SU-DHL-6 (cell line): ENCODE results near the gene CMTM7.

ENCODE experiments used
- H2AFZ ChIP-seq: fragments of 200-600 bp; sonication (generic); 2 replicates; pipeline ENCODE4 v1.6.1; 2014; ENCODE audit warnings: low read depth, mild to moderate bottlenecking, moderate library complexity, mixed read lengths, antibody characterized with exemption, low read length; ENCODE audit not compliant: severe bottlenecking
- H3F3A ChIP-seq: fragments of 200-600 bp; shearing (Covaris generic); 2 replicates; pipeline ENCODE4 v1.6.0; 2016; ENCODE audit warnings: antibody characterized with exemption, mild to moderate bottlenecking; ENCODE audit not compliant: insufficient read depth
- H3K27ac ChIP-seq: fragments of 200-600 bp; sonication (generic); 2 replicates; pipeline ENCODE4 v1.5.1; 2016; ENCODE audit warnings: low read depth, mild to moderate bottlenecking, low read length, moderate library complexity, mixed read lengths
- H3K27me3 ChIP-seq: fragments of 200-600 bp; sonication (generic), shearing (Covaris generic); 2 replicates; pipeline ENCODE4 v1.6.0; 2014; ENCODE audit warnings: mild to moderate bottlenecking, low read length
- H3K36me3 ChIP-seq: fragments of 200-600 bp; sonication (generic); 2 replicates; pipeline ENCODE4 v1.6.1; 2014; ENCODE audit warnings: mild to moderate bottlenecking, low read length, mixed read lengths
- H3K4me2 ChIP-seq: fragments of 300-600, 200-600 bp; shearing (Covaris generic), sonication (generic); 2 replicates; pipeline ENCODE4 v1.6.0; 2014; ENCODE audit warnings: low read length, low read depth, mild to moderate bottlenecking; ENCODE audit not compliant: poor library complexity, severe bottlenecking
- H3K4me3 ChIP-seq: fragments of 200-600 bp; sonication (generic); 2 replicates; pipeline ENCODE4 v1.5.1; 2014; ENCODE audit warnings: antibody characterized with exemption, low read length, mild to moderate bottlenecking, mixed read lengths; ENCODE audit not compliant: insufficient read depth, poor library complexity, severe bottlenecking
- H3K79me2 ChIP-seq: fragments of 200-600 bp; sonication (generic); 2 replicates; pipeline ENCODE4 v1.6.1; 2014; ENCODE audit warnings: mild to moderate bottlenecking, low read length, moderate library complexity; ENCODE audit not compliant: insufficient read depth
- H3K9ac ChIP-seq: fragments of 200-600 bp; sonication (generic); 2 replicates; pipeline ENCODE4 v1.7.0; 2014; ENCODE audit warnings: mild to moderate bottlenecking, low read length
- H3K9me2 ChIP-seq: fragments of 200-600 bp; sonication (generic); replicated peaks from 2 replicates; pipeline ENCODE4 v1.6.1; 2014; ENCODE audit warnings: low read length; ENCODE audit not compliant: insufficient read depth
- H3K9me3 ChIP-seq: fragments of 200-600 bp; sonication (generic); 2 replicates; pipeline ENCODE4 v1.6.1; 2014; ENCODE audit warnings: low read length, mixed read lengths; ENCODE audit not compliant: insufficient read depth
- H4K20me1 ChIP-seq: fragments of 200-600 bp; sonication (generic); 2 replicates; pipeline ENCODE4 v1.6.1; 2014; ENCODE audit warnings: low read depth, mild to moderate bottlenecking, antibody characterized with exemption, low read length, moderate library complexity, mixed read lengths
- CTCF ChIP-seq: fragments of 200-600 bp; sonication (generic); IDR thresholded peaks from one replicate; pipeline ENCODE4 v1.5.1; 2017; ENCODE audit warnings: antibody characterized with exemption, mild to moderate bottlenecking, low read length, moderate library complexity; ENCODE audit not compliant: insufficient read depth, poor library complexity, severe bottlenecking
- EZH2phosphoT487 ChIP-seq: fragments of 200-600 bp; sonication (generic), shearing (Covaris generic); conservative IDR thresholded peaks from 2 replicates; pipeline ENCODE4 v1.6.1; 2018; ENCODE audit warnings: mild to moderate bottlenecking, antibody characterized with exemption, low read length, moderate library complexity, mixed read lengths

CMTM7 gene

GRCh38 chr3:32487781-32488473 is 96.3 kb downstream of the CMTM7 start:
- Histone ChIP-seq H3K79me2 (no peaks in the 10 kb centered on the region), H3K4me2 (no peak overlapping the region), H3F3A (peaks cover 15% of the 10 kb centered on the region; the same call in 1 of the 2 replicates), H3K27me3 (no peaks in the 10 kb centered on the region), H3K9ac (no peak overlapping the region), H3K27ac (no peak overlapping the region), H4K20me1 (no peaks in the 10 kb centered on the region), H3K4me3 (no peak overlapping the region), H3K9me3 (no peaks in the 10 kb centered on the region), H3K36me3 (peaks cover 17% of the 10 kb centered on the region; the same call in 1 of the 2 replicates), H2AFZ (no peak overlapping the region), H3K9me2 (no peaks in the 10 kb centered on the region)
- no peak for TF ChIP-seq EZH2phosphoT487
- TF ChIP-seq CTCF = no peak

GRCh38 chr3:32488474-32489008 is 96.9 kb downstream of the CMTM7 start:
- H3K27ac ChIP-seq = no peak overlapping the region
- H4K20me1 ChIP-seq = no peaks in the 10 kb centered on the region
- no peak overlapping the region for H3K4me2 ChIP-seq
- TF ChIP-seq CTCF = no peak
- no peak for TF ChIP-seq EZH2phosphoT487
- no peaks in the 10 kb centered on the region for H3K9me2 ChIP-seq
- H3K9ac ChIP-seq = no peak overlapping the region
- H3K36me3 ChIP-seq = peaks cover 14% of the 10 kb centered on the region; the same call in 1 of the 2 replicates
- no peak overlapping the region for H2AFZ ChIP-seq
- H3K27me3 ChIP-seq = no peaks in the 10 kb centered on the region
- H3K4me3 ChIP-seq = no peak overlapping the region
- H3K79me2 ChIP-seq = 0 out of 2 replicates have a peak, but pooled peaks cover 3% of the 10 kb centered on the region
- peaks cover 10% of the 10 kb centered on the region; the same call in 1 of the 2 replicates for H3F3A ChIP-seq
- H3K9me3 ChIP-seq = no peaks in the 10 kb centered on the region

GRCh38 chr3:32492684-32493436 is 101.2 kb downstream of the CMTM7 start:
- H3F3A ChIP-seq = 0 out of 2 replicates have a peak, but pooled peaks cover under 1% of the 10 kb centered on the region
- no peaks in the 10 kb centered on the region for H3K27me3 ChIP-seq
- H2AFZ ChIP-seq = no peak overlapping the region
- peaks cover 2% of the 10 kb centered on the region; the same call in 1 of the 2 replicates for H3K36me3 ChIP-seq
- no peak overlapping the region for H3K9ac ChIP-seq
- no peak overlapping the region for H3K4me2 ChIP-seq
- TF ChIP-seq EZH2phosphoT487 = no peak
- TF ChIP-seq CTCF = no peak
- peaks cover 12% of the 10 kb centered on the region for H3K79me2 ChIP-seq
- no peaks in the 10 kb centered on the region for H3K9me3 ChIP-seq
- no peak overlapping the region for H3K4me3 ChIP-seq
- no peaks in the 10 kb centered on the region for H3K9me2 ChIP-seq
- no peak overlapping the region for H3K27ac ChIP-seq
- no peaks in the 10 kb centered on the region for H4K20me1 ChIP-seq
